ENCODE data around the gene DDX27. TPM values are rescaled to one million over a fixed set of nuclear protein-coding genes. Genes with fewer than 3 reads are reported as not detected.

DDX27 gene
- total RNA-seq, 3 donors from 2014 or later: 28.5 to 35.1 (median 34.8) TPM

DNA sequence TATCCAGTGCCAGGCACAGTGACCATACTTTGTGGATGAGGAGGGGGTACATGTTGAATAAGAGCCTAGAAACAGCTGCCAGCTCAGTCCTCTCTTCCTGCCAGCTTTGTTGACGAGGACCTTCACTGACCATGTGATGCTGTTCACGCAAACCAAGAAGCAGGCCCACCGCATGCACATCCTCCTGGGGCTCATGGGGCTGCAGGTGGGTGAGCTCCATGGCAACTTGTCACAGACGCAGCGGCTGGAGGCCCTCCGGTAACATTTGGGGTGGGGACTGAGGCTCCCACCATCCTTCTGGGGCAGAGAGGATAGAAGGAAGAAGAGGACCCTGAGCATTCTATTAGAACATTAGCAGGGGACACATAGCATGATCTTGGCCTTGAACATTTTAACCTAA, 15.6 kb downstream of the DDX27 start:
- Histone ChIP-seq H3K36me3 (peaks cover 51% of the 10 kb centered on the region), H3K4me1 (no peaks in the 10 kb centered on the region), H3K27me3 (no peaks in the 10 kb centered on the region)

DNA sequence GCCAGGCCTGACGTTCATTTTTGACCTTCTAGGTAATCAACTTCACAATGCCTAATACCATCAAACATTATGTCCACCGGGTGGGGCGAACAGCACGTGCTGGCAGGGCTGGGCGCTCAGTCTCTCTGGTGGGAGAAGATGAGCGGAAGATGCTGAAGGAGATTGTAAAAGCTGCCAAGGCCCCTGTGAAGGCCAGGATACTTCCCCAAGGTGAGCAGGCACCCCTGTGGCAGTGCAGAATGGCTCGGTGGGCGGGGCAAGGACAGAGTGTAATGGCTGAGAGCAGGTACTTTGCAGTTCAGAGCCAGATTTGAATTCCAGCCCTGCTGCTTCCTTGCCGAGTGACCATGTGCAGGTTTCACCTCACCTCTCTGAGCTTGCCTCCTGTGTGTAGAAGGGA, 17.1 kb downstream of the DDX27 start:
- H3K27me3 ChIP-seq: no peaks in the 10 kb centered on the region
- no peak for DNase-seq (ENCODE audit: low spot score in 2 of 2)
- intact Hi-C loops (cut with DNase I; ENCODE audit: low total_unique reads): loop anchor here (10.0 kb wide), 1 partner anchor 1992 kb away; no protein-coding TSS in a partner anchor
- H3K27ac ChIP-seq: no peak overlapping the region
- no peak overlapping the region for H3K4me3 ChIP-seq
- no peaks in the 10 kb centered on the region for H3K4me1 ChIP-seq
- H3K36me3 ChIP-seq: peaks cover 45% of the 10 kb centered on the region
- H3K9me3 ChIP-seq: no peaks in the 10 kb centered on the region
- TF ChIP-seq POLR2AphosphoS5 (IDR thresholded peaks at IDR 0.05) (no peak), POLR2A (IDR thresholded peaks at IDR 0.05) (no peak)
- TF ChIP-seq, protein P1, sequence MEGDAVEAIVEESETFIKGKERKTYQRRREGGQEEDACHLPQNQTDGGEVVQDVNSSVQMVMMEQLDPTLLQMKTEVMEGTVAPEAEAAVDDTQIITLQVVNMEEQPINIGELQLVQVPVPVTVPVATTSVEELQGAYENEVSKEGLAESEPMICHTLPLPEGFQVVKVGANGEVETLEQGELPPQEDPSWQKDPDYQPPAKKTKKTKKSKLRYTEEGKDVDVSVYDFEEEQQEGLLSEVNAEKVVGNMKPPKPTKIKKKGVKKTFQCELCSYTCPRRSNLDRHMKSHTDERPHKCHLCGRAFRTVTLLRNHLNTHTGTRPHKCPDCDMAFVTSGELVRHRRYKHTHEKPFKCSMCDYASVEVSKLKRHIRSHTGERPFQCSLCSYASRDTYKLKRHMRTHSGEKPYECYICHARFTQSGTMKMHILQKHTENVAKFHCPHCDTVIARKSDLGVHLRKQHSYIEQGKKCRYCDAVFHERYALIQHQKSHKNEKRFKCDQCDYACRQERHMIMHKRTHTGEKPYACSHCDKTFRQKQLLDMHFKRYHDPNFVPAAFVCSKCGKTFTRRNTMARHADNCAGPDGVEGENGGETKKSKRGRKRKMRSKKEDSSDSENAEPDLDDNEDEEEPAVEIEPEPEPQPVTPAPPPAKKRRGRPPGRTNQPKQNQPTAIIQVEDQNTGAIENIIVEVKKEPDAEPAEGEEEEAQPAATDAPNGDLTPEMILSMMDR (IDR thresholded peaks at IDR 0.05): no peak

More for the DNA sequence above, 15.6 kb downstream of the DDX27 start:
- H3K27ac ChIP-seq: no peak overlapping the region
- TF ChIP-seq, protein P1 (IDR thresholded peaks at IDR 0.05): no peak
- TF ChIP-seq POLR2A (IDR thresholded peaks at IDR 0.05) (no peak), POLR2AphosphoS5 (IDR thresholded peaks at IDR 0.05) (no peak)
- intact Hi-C loops (cut with DNase I; ENCODE audit: low total_unique reads): loop anchor here (10.0 kb wide), 1 partner anchor 1990 kb away; no protein-coding TSS in a partner anchor
- H3K9me3 ChIP-seq: no peaks in the 10 kb centered on the region
- no peak for DNase-seq (ENCODE audit: low spot score in 2 of 2)
- no peak overlapping the region for H3K4me3 ChIP-seq

DNA sequence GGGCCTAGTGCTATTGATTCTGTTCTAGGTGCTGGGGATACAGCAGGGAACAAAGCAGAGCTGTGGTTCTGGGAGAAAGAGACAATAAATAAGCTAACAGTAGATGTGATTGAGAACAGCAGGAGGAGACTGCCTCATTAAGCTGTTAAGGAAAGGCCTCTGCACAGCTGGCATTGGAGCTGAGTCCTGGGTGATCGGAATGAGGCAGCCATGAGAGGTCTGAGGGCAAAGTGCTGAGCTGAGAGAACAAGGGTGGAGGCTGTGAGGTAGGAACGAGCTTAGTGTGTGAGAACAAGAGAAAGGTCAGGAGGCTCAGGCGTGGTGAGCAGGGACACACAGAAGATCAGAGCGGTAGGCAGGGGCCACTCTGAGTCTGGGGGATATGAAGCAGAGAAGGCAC, 18.3 kb downstream of the DDX27 start:
- Histone ChIP-seq H3K4me3 (no peak overlapping the region), H3K9me3 (no peaks in the 10 kb centered on the region), H3K4me1 (no peaks in the 10 kb centered on the region), H3K27me3 (no peaks in the 10 kb centered on the region), H3K36me3 (peaks cover 45% of the 10 kb centered on the region), H3K27ac (no peak overlapping the region)
- DNase-seq (ENCODE audit: low spot score in 2 of 2): no peak
- intact Hi-C loops (cut with DNase I; ENCODE audit: low total_unique reads): loop anchor here (10.0 kb wide), 1 partner anchor 1993 kb away; no protein-coding TSS in a partner anchor
- TF ChIP-seq, protein P1 (IDR thresholded peaks at IDR 0.05): no peak
- TF ChIP-seq POLR2AphosphoS5 (IDR thresholded peaks at IDR 0.05) (no peak), POLR2A (IDR thresholded peaks at IDR 0.05) (no peak)

DNA sequence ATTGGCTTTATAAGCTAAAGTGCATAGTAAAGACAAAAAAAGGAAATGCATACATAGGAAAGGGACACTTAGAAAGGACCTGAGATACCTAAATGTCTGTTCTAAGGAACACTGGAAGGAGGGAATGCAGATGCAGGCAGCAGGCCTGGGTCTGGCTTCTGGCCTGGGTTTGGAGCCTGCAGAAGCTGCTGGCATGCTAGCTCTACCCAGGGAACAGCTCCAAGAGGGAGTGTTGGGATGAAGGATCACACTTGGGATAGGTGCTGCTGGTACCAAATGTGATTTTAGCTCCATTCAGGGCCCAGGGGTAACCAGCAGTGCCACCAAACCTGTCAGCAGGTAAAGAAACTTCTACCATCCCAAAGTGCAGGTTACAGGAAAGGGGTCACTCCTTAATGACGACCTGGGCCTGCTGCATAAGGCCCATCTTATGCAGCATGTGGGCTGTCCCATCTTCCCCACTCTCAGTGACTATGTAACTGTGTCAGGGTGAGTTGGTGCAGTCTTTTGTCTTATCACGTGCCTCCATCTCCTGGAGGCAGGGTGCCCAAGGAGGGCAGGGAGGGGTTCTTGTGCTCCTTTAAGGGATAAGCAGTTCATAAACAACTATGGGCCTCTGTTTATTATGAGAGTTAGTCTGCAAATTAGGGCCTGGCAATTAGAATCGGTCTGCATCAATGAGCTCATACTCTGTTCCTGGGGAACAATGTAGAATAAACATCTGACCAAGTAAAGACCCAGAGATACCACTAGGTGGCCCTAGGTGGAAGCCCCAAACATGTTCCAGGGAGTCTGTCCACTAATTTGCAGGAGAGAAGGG, 26.9 kb downstream of the DDX27 start:
- no peaks in the 10 kb centered on the region for H3K27me3 ChIP-seq
- no peak for DNase-seq (ENCODE audit: low spot score in 2 of 2)
- TF ChIP-seq POLR2AphosphoS5 (IDR thresholded peaks at IDR 0.05): no peak
- TF ChIP-seq, protein P1 (IDR thresholded peaks at IDR 0.05): peak; percentile 29 to 64 (median 52)
- TF ChIP-seq POLR2A (IDR thresholded peaks at IDR 0.05): no peak
- no peak overlapping the region for H3K4me3 ChIP-seq
- no peaks in the 10 kb centered on the region for H3K9me3 ChIP-seq
- no peaks in the 10 kb centered on the region for H3K4me1 ChIP-seq
- H3K27ac ChIP-seq: peak overlapping the region in 1 of 2 donors; percentile 19
- H3K36me3 ChIP-seq: peaks cover 15% of the 10 kb centered on the region
- intact Hi-C loops (cut with DNase I; ENCODE audit: low total_unique reads): no loop called here

DNA sequence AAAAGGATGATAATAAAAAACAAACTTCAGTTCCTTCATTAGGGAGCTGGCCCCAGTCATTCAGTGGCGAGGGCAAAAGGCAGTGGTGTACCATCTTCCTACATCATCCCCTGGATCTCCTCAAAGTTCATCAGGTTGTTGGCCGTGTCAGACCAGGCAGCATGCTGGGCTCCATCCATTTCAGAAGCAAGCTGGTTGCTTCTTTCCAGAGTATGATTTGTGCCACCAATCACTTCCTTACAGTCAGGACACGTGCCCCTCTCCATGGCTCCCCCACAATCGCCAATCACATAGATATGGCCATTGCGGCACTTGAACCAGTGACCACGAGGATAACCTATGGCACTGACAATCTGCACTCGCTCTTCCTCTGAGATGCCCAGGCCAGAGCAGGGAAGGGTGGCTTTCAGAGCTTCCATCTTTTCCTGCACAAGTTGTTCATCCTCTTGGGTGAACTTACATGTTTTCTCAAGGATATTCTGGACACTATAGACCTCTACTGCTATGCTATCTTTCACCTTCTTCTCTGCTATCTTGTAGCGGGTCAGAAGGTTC, 28.0 kb downstream of the DDX27 start:
- H3K27ac ChIP-seq: no peak overlapping the region
- H3K27me3 ChIP-seq: no peaks in the 10 kb centered on the region
- H3K4me3 ChIP-seq: no peak overlapping the region
- no peaks in the 10 kb centered on the region for H3K4me1 ChIP-seq
- no peaks in the 10 kb centered on the region for H3K9me3 ChIP-seq
- intact Hi-C loops (cut with DNase I; ENCODE audit: low total_unique reads): no loop called here
- peaks cover 15% of the 10 kb centered on the region for H3K36me3 ChIP-seq
- DNase-seq (ENCODE audit: low spot score in 2 of 2): no peak
- TF ChIP-seq POLR2AphosphoS5 (IDR thresholded peaks at IDR 0.05) (no peak), POLR2A (IDR thresholded peaks at IDR 0.05) (no peak)
- TF ChIP-seq, protein P1 (IDR thresholded peaks at IDR 0.05): no peak

Data from breast epithelium (tissue), 4 donors.